Left hindlimb (tissue), 1 donor: ENCODE measurements around the gene STXBP2.

Experiments used
- DNase-seq: peaks from one replicate; pipeline ENCODE4 v3.0.0-alpha.2; 2018

Gene STXBP2

DNA sequence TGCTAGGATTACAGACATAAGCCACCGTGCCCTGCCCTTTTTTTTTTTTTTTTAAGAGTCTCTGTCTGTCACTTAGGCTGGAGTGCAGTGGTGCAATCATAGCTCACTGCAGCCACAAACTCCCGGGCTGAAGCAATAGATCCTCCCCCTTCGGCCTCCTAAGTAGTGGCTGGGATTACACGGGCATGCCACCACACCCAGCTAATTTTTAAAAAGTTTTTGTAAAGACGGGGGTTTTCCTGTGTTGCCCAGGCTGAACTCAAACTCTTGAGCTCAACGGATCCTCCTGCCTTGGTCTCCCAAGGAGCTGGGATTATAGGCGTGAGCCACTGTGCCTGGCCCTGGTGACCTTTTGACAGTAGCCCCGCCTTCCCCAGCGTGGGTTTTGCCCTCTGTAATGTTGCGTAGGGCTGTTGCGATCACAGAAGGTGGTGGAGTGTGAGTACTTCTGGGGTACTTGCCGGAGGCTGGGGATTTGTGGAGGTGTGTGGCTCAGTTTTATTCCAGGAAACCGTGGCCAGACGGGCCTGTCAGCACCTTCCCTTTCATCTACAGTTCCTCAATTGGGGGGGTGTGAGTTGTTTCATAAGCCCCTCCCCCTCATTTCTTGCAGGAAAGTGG lies 20.3 kb downstream of the STXBP2 start:
- no peak for DNase-seq

DNA sequence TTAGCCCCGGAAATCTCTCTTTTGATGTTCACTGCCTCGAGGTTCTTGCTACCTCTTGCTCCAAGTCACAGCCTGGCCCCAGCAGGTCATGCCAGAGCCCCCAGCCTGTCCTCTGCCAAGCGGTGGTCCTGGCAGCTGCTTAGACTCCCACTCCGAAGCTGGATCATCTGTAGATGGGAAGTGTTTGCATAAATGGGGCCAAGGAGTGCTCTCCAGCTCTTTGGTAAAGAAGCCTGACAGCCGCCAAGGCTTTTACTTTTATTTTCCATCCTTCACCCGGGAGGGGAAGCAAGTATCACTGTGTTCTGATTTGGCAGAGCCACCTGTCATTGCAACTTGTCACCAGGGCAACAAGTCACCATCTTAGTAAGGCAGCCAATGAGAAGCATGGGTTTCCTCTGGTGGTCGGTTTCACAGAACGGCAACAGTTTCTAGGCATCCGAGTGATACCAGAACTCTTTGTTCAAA lies 21.3 kb downstream of the STXBP2 start:
- no peak for DNase-seq

DNA sequence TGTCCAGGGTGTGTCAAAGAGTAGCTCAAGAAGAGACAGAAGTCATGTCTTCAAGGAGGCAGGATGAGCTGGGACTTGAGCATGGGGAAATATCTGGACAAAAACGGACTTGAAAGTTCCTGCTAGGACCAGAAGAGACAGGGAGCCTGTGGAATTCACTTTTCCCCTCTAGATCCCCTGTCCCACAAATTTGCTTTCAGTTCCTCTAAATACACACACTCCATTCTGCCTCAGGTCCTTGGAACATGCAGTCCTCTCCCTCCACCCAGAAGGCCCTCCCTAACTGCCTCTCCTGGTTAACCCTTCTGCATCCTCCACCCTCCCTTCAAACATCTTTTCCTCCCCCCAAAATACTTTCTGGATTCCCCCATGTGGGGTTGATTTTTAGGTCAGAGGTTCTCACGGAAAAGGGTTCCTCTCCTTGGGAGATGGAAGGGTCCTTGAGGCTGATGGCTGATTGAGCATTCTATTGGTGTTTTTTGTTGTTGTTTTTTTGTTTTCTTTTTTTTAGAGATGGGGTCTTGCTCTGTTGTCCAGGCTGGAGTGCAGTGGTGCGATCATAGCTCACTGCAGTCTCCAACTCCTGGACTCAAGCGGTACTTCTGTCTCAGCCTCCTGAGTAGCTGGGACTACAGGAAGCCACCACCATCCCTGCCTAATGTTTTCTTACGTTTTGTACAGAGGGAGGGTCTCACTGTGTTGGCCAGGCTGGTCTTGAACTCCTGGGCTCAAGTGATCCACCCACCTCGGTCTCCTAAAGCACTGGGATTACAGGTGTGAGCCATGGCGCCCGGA lies 25.0 kb downstream of the STXBP2 start:
- no peak for DNase-seq

DNA sequence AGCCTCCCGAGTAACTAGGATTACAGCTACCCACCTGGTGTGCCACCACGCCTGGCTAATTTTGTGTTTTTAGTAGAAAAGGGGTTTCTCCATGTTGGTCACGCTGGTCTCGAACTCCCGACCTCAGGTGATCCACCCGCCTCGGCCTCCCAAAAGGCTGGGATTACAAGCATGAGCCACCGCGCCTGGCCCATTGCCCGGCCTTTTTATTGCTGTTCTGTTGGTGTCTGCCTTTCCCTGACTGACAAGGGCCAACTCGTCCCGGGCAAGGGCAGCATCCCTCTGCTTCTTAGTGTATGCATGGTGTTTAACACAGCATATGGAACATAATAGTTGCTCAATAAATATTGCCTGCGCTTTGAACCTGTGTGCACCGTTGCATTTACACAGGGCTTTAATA lies 25.7 kb downstream of the STXBP2 start:
- DNase-seq: no peak

DNA sequence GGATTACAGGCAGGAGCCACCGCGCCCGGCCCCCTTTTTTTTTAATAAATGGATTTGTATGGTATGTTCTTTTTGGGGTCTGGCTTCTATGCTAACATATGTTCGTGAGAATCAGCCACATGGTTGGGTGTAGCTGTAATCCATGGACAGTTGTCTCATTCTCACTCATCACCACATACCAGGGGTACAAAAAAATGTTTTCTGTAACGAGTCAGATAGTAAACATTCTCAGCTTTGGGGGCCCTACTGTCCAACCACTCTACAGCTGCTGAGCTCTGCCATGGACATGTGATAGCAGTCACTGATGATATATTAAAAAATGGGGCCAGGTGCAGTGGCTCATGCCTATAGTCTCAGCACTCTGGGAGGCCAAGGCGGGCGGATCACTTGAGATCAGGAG lies 26.8 kb downstream of the STXBP2 start:
- no peak for DNase-seq

DNA sequence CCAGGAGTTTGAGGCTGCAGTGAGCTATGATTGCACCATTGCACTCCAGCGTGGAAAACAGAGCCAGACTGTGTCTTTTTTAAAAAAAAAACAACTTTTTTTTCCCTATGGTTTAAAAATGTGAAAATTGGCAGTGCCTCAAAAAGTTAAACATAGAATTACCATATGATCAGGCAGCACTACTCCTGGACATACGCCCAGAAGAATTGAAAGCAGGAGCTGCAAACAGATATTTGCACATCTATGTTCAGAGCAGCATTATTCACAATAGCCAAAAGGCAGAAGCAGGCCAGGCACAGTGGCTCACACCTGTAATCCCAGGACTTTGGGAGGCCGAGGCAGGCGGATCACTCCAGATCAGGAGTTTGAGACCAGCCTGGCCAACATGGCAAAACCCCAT lies 28.2 kb downstream of the STXBP2 start:
- no peak for DNase-seq

DNA sequence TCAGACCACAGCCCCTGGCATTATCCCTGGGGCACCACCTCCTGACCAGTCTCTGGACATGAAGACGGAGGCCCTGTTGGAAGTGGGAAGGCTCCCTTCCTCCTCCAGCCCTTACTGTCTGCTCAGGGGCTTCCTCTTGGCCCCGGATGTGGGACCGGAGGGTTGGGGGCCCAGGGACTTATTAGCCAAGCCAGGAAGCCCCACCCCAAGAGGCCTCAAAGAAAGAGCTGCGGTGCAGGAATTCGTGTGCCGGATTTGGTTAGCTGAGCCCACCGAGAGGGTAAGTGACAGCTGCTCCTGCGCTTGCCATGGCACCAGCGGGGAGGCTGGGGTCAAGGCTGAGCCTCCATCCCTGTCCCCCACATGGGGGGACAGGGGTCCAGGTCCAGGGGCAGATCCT lies 31.9 kb downstream of the STXBP2 start, which contains the start of gene RETN:
TSS of gene RETN (plus strand) at position 208 of the 400 bp plus-strand sequence. CDS start 278 bp downstream, outside the sequence.
- DNase-seq: no peak

DNA sequence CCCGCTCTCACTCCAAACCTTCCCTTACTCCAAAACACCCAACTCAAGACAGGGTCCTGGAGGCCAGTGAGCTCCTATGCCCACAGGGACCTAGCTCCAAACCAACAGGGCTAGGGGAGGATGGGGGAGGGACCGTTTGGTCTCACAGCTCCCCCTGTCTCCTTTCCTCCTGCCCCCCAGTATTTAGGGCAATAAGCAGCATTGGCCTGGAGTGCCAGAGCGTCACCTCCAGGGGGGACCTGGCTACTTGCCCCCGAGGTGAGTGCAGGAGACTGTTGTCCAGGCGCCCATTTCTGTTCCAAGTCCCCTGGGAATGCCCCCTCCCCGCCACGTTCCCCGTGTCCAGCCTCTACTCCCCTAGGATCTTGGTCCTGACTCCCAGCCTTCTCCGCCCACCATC lies 32.7 kb downstream of the STXBP2 start:
- no peak for DNase-seq

DNA sequence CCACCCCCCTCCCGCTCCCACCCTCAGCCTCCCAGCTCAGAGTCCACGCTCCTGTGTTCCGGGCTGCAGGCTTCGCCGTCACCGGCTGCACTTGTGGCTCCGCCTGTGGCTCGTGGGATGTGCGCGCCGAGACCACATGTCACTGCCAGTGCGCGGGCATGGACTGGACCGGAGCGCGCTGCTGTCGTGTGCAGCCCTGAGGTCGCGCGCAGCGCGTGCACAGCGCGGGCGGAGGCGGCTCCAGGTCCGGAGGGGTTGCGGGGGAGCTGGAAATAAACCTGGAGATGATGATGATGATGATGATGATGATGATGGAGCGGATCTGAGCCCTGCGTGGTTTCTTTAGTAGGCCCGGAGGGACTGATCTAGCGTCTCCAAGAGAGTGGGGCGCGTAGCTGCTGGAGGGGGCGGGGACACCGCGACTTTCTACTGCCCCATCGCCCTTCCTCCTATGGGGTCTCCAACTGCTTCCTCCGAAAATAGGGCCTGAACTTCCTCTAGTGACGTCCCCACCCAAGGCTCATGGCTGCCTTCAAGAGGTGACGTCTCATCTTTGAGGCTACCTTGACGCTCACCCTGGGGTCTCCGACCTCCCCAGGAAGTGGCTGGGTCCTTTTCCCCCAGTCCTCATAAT lies 33.4 kb downstream of the STXBP2 start:
- DNase-seq: no peak

DNA sequence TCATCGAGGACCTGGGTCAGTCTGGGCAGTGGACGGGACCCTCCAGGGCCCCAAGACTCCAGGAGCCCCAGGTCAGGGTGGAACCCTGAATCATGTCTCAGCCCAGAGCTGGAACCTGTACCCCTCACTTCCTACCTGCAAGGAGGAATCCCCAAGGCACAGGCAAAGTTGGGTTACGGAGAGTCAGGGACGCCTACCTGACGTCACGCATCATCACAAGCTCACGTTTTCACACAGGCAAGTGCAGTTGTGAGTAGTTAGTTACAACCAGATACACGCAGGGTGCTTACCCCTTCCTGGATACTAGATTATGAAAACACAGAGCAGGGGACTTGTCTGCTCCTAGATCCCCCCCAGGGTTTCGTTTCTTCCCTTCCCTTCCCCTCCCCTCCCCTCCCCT lies 33.9 kb downstream of the STXBP2 start:
- DNase-seq: no peak

DNA sequence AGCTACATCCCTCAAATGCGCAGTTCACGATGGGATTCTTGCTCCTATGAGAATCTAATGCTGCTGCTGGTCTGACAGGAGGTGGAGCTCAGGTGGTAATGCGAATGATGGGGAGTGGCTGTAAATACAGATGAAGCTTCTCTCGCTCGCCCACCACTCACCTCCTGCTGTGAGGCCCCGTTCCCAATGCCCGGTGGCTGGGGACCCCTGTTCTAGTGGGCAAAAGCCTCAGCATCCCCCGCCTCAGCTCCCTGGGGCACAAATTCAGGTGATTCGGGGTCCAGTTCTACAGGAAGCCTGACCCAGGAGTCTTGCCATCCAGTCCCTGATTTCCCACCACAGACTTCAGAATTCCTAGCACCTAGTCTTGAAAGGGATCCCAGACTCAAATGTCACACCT lies 35.6 kb downstream of the STXBP2 start:
- no peak for DNase-seq

DNA sequence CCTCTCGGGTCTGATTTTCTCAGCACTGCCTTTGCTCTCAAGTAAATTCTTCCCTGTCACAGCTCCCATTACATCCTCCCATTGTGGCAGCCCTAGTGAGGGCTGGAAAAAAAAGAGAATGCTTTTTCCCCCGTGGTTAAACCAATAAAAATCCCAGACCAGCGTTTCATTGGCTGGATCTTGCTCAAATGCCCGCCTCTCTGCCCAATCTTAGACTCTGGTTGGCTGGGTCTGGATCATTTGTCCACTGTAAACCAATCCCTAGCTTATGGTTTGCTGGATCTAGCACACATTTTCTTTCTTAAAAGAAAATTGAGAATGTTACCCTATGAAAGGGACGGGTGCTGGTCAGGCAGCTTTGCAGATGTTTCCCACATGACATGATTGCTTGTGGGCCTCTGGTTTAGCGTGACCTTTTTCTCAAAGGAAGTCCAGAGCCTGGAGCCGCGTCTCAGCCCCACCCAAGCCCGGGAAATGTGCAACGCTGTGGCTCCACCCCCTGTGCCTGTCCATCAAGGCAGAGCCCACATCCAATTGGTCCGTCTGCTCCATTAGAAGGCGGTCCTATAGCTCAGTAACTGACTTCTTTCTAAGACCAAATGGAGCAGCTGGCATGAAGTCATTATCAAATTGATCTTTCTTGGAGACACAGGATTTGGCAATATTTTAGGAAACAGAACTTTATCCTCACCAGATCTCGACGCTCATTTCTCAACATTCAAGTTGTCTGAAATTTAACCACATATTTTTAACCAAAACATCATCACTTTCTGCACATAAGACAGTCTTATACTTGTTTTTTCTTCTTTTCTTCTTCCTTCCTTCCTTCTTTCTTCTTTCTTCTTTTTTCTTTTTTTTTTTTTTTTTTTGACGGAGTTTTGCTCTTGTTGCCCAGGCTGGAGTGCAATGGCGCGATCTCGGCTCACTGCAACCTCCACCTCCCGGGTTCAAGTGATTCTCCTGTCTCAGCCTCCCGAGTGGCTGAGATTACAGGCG lies 37.4 kb downstream of the STXBP2 start:
- DNase-seq: peak; percentile 58

DNA sequence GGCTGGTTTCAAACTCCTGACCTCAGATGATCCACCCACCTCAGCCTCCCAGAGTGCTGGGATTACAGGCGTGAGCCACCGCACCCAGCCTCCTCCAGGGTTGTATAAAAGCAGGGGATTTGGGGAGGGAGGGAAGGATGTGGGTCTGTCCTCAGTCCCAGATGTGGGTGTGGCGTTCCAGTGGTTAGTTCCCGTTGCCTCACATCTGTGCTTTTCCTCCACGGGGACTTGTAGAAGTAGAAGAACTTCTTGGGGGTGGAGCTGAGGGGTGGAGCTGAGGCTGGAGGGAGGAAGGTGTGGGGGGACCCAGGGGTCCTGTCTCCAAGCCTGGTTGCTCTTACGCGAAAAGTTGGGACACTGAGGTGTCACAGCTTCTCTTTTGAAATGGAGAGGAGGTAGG lies 39.5 kb downstream of the STXBP2 start:
- no peak for DNase-seq

DNA sequence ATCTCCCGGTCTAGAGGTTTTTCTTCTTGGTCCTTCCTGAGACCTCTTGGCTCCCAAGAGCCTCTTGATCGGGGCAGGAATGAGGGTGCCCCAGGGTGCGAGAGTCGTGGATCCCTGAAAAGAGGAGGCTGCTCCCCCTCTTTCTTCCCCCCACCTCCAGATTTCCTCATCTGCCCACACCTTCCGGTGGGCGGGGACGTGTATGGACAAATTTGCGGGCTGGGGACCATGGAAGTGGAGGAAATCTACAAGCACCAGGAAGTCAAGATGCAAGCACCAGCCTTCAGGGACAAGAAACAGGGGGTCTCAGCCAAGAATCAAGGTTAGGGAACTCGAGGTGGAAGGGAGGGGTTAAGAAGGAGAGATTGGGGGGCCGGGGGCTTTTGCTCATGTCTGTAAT lies 39.9 kb downstream of the STXBP2 start, which contains the start of gene MCEMP1:
TSS of gene MCEMP1 (plus strand) at position 237 of the 400 bp plus-strand sequence. CDS start at position 268, 31 bp downstream.
- no peak for DNase-seq

DNA sequence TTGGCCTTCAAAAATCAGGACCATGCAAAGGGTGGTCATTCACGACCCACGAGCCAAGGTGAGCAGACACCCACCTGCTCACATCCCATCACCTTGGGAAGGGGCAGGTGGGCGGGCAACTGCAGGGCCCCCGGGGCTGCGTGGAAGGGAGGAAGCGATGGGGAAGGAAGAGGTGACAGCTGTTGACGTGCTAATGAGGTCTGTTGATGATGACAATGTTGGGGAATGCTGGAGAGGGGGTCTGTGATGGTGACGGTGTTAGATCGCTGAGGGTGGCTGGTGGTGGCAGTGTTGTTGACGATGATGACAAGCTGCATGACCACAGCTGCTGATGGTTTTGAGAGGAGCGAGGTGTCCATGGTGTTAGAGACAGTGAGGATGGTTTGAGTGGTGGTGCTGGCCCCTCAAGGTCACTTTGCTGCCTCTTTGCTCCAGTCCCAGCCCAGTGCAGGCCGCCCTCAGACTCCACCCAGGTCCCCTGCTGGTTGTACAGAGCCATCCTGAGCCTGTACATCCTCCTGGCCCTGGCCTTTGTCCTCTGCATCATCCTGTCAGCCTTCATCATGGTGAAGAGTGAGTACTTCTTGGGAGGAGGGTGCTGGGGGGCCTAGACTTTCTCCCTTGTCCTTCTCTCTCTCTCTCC lies 40.9 kb downstream of the STXBP2 start:
- no peak for DNase-seq

DNA sequence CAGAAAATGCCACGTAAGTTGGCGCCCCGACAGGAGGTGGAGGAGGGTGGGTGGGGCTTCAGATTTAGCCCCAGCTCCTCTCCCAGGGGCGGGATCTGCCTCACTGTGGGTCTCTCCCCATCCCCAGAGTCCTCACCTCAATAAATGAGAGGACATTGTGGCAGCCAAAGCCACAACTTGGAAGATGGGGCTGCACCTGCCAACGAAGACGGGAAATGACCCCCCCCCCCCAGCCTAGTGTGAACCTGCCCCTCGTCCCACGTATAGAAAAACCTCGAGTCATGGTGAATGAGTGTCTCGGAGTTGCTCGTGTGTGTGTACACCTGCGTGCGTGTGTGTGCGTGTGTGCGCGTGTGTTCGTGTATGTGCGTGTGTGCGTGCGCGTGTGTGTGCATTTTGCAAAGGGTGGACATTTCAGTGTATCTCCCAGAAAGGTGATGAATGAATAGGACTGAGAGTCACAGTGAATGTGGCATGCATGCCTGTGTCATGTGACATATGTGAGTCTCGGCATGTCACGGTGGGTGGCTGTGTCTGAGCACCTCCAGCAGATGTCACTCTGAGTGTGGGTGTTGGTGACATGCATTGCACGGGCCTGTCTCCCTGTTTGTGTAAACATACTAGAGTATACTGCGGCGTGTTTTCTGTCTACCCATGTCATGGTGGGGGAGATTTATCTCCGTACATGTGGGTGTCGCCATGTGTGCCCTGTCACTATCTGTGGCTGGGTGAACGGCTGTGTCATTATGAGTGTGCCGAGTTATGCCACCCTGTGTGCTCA lies 42.3 kb downstream of the STXBP2 start:
- DNase-seq: no peak

DNA sequence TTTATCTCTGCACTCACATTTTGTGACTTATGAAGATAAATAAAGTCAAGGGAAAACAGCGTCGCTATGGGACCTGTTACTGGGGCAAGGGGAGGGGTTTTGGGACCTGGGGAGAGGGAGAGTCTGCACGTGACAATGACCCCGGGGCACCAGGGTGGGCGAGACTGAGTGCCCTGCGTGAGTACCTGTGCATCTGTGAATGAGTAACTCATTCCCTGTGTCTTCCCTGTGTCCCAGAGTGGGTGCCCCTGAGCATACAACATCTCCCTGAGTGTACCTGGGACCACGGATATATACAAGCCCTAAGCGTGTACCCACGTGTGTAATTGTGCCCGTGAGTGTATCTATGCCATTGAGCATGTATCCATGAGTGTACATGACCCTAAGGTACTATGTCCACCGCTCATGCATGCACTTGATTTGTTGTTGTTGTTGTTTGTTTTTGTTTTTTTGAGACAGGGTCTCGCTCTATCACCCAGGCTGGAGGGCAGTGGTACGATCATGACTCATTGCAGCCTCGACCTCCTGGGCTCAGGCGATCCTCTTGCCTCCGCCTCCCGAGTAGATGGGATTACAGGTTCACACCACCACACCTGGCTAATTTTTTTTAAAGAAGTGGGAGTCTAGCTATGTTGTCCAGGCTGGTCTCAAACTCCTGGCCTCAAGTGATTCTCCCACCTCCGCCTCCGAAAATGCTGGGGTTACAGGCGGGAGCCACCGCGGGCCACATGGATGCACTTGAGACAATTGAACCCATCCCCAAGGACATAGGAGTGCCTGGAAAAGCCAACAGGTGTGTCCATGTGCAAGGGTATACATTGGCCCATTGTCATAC lies 43.1 kb downstream of the STXBP2 start:
- DNase-seq: no peak

DNA sequence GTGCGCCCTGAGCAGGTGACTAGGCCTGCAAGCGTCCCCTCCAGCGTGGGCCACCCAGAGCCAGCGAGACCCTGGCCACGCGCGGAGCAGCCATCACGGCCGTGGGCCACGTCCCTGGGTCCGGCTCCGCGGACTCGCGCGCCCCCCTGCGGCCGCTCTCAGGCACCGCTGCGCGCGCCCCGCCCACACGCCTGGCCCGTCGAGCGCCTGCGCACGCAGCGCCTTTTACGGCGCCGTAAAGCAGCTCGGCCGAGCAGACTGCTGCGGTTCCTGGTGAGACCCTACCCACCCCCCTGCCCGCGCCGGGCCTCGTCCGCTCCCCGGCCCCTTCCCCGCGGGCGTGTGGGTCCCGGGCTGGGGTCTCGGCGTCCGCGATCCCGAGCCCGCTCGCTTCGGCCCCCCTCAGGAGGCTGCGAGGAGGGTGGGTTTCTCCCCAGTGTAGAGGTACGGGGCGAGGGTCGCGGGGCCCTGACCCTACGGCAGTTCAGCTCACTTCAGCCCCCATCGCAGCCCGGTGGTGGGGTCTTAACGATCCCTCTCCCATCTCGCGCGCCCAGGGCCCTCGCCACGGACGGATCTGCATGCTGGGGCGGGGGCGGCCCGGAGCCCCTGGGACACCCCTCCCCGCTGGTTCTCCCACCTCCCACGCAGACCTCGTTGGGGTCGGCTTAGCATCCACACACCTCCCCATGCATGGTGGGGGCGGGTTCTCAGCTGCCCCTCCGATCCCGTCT lies 43.9 kb downstream of the STXBP2 start, which contains the start of gene TRAPPC5:
TSS of gene TRAPPC5 (plus strand) at position 228 of the 734 bp plus-strand sequence. CDS start 1,421 bp downstream, outside the sequence.
- DNase-seq: peak; percentile 88
